Ovary (tissue), 9 donors: Measurements from ENCODE around the gene ANKDD1A. TPM values are rescaled to one million over a fixed set of nuclear protein-coding genes. Genes with fewer than 3 reads are reported as not detected.

Source experiments
- DNase-seq, 5 donors: peaks; one replicate each; pipeline ENCODE4 v3.0.0-alpha.2; 2019 to 2020
- H3K27ac ChIP-seq, 2 donors: fragments of 200-600 bp; one replicate each; pipeline versions ENCODE4 v1.5.1 to v1.8.0; 2019 to 2022
- H3K27me3 ChIP-seq: fragments of 200-600 bp; one replicate; pipeline ENCODE4 v1.8.0; 2022
- H3K36me3 ChIP-seq: fragments of 200-600 bp; sonication (generic); one replicate; pipeline ENCODE4 v1.5.1; 2019
- H3K4me1 ChIP-seq: one replicate; pipeline ENCODE4 v1.8.1; 2013; ENCODE audit warnings: mild to moderate bottlenecking, moderate library complexity; ENCODE audit not compliant: insufficient read depth
- H3K4me3 ChIP-seq: fragments of 200-600 bp; sonication (generic); one replicate; pipeline ENCODE4 v1.5.1; 2017
- H3K9me3 ChIP-seq, 2 donors: fragments of 200-600 bp in 1 of 2; sonication (generic) in 1 of 2; one replicate each; pipeline versions ENCODE4 v1.5.1 to v1.8.1; 2013 to 2019; ENCODE audit warnings: mild to moderate bottlenecking in 1 of 2, moderate library complexity in 1 of 2
- CTCF ChIP-seq, 3 donors: fragments of 450-650 bp in 2 of 3; fragments of 200-600 bp in 1 of 3; IDR thresholded peaks; one replicate each; pipeline versions ENCODE4 v1.5.1 to v1.8.0; 2016 to 2022; ENCODE audit warnings: antibody characterized with exemption in 3 of 3, mild to moderate bottlenecking in 1 of 3
- EP300 ChIP-seq: sonication (generic); formaldehyde crosslinking; IDR thresholded peaks from one replicate; pipeline ENCODE4 v1.6.1; 2017; ENCODE audit warnings: antibody characterized with exemption
- POLR2A ChIP-seq: fragments of 450-650 bp; IDR thresholded peaks from one replicate; pipeline ENCODE4 v1.6.1; 2017; ENCODE audit warnings: antibody characterized with exemption, mild to moderate bottlenecking, moderate library complexity
- WGBS, 3 donors: extraction: QIAGEN DNeasy Blood & Tissue Kit in 1 of 3; methylation state at CpG; one replicate each; pipeline versions ENCODE4 v1.1.5 to v1.1.7; 2013 to 2017; 5-methylcytosine and 5-hydroxymethylcytosine counted together
- intact Hi-C, 4 donors: fragments of 100-400 bp; cut with DNase I; formaldehyde crosslinking; loops; one replicate each; pipeline versions ENCODE4 v1.11.0 to v1.15.1; 2022 to 2023
- polyA plus RNA-seq, 2 donors: library from polyadenylated mRNA; stranded (reverse); fragments of 200-250 nt in 1 of 2; fragments of 350-450 nt in 1 of 2; fragmentation: Illumina TruSeq in 1 of 2; extraction: RNeasy Lipid Tissue Mini Kit (QIAGEN cat#74804) in 1 of 2; gene quantifications; one replicate each; pipeline ENCODE4 v1.2.3, GENCODE V29; 2013 to 2014
- total RNA-seq, 7 donors: library from RNA; depleted of rRNA in 2 of 7; stranded (reverse); fragments of >200 nt in 2 of 7; fragmentation: NEBNext Ultra II Directional in 3 of 7; extraction: Animal tissue kit (Norgen Biotek cat#: 25700) in 3 of 7; gene quantifications; one replicate each; pipeline versions ENCODE4 v1.1.0 to v1.2.4, GENCODE V29; 2016 to 2023
- donor health status: DM: no; HTN: no; CAD: no; lungs with moderate emphysema.
- donor health status: DM: no; HTN: no; CAD: no.
- donor health status: Bipolar disorder and iron deficiency.
- donor health status: DM: yes; HTN: yes; CAD: no.
- donor health status: DM: no; HTN: no; CAD: no.
- donor health status: DM: yes; HTN: yes; CAD: no.

The ANKDD1A gene
- total and polyA plus RNA-seq, 9 donors, result 5.7 to 29.4 (median 10.2) TPM

GRCh38 chr15:64950888-64951287, 39.2 kb downstream of the ANKDD1A start:
- no peaks in the 10 kb centered on the region for H3K9me3 ChIP-seq
- TF ChIP-seq POLR2A (no peak), EP300 (no peak)
- no peaks in the 10 kb centered on the region for H3K36me3 ChIP-seq
- intact Hi-C loops, result no loop called here
- WGBS, 3 donors, result 61 to 76% (median 64%) methylated on average over 6 of the region's 6 CpGs
- DNase-seq, result no peak
- no peak overlapping the region for H3K4me3 ChIP-seq
- H3K4me1 ChIP-seq, result no peaks in the 10 kb centered on the region
- H3K27ac ChIP-seq, result no peak overlapping the region
- no peaks in the 10 kb centered on the region for H3K27me3 ChIP-seq

- Histone ChIP-seq H3K9me3 (no peaks in the 10 kb centered on the region), H3K27me3 (no peaks in the 10 kb centered on the region), H3K27ac (no peak overlapping the region), H3K36me3 (no peaks in the 10 kb centered on the region), H3K4me1 (no peaks in the 10 kb centered on the region), H3K4me3 (no peak overlapping the region)
- no peak for DNase-seq
- intact Hi-C loops, result no loop called here
- TF ChIP-seq EP300 (no peak), CTCF (IDR thresholded peaks at IDR 0.05) (no peak), POLR2A (no peak)
- WGBS, 3 donors, result 95 to 100% (median 97%) methylated on average over 2 of the region's 2 CpGs
Observed at GRCh38 chr15:64951777-64952418, 40.2 kb downstream of the ANKDD1A start.

GRCh38 chr15:64954395-64954794, 42.7 kb downstream of the ANKDD1A start:
- no peak for DNase-seq
- Histone ChIP-seq H3K9me3 (no peaks in the 10 kb centered on the region), H3K4me1 (no peaks in the 10 kb centered on the region), H3K36me3 (no peaks in the 10 kb centered on the region), H3K27me3 (no peaks in the 10 kb centered on the region), H3K27ac (no peak overlapping the region), H3K4me3 (no peak overlapping the region)
- TF ChIP-seq CTCF (IDR thresholded peaks at IDR 0.05) (no peak), POLR2A (no peak), EP300 (no peak)
- WGBS, 3 donors, result 64 to 98% (median 81%) methylated on average over 2 to 3 of the region's 3 CpGs
- intact Hi-C loops, result no loop called here

GRCh38 chr15:64959128-64959527, 47.4 kb downstream of the ANKDD1A start:
- WGBS, 3 donors, result 92 to 96% (median 96%) methylated on average over 9 of the region's 9 CpGs
- intact Hi-C loops, result no loop called here
- TF ChIP-seq EP300 (no peak), CTCF (IDR thresholded peaks at IDR 0.05) (no peak), POLR2A (no peak)
- no peak overlapping the region for H3K4me3 ChIP-seq
- no peak for DNase-seq
- no peak overlapping the region for H3K27ac ChIP-seq
- no peaks in the 10 kb centered on the region for H3K4me1 ChIP-seq
- no peaks in the 10 kb centered on the region for H3K36me3 ChIP-seq
- no peaks in the 10 kb centered on the region for H3K27me3 ChIP-seq
- H3K9me3 ChIP-seq, result no peaks in the 10 kb centered on the region

GRCh38 chr15:64960153-64960552, 48.5 kb downstream of the ANKDD1A start:
- Histone ChIP-seq H3K27ac (no peak overlapping the region), H3K4me1 (no peaks in the 10 kb centered on the region), H3K9me3 (no peaks in the 10 kb centered on the region), H3K36me3 (no peaks in the 10 kb centered on the region), H3K27me3 (no peaks in the 10 kb centered on the region), H3K4me3 (no peak overlapping the region)
- TF ChIP-seq EP300, result no peak
- TF ChIP-seq POLR2A, result no peak
- no peak for TF ChIP-seq CTCF (IDR thresholded peaks at IDR 0.05)
- 93 to 99% (median 96%) methylated on average over 6 of the region's 6 CpGs for WGBS, 3 donors
- no peak for DNase-seq
- intact Hi-C loops, result no loop called here
